DMS153 treated with DMSO at 0.1 percent for 48 hours (cell line): ENCODE measurements around the gene TMEM63B.
A peak's percentile ranks its signal among the peaks of the same experiment; 100 is the strongest.
"Not testable (repeated sequence)": the region's sequence is repeated elsewhere in the genome, so short reads cannot be mapped to it uniquely, and the experiment has no call there.

Experiments
- DNase-seq: peaks from one replicate; lab custom pipeline; 2025; ENCODE audit not compliant: unreplicated experiment; lab: John Stamatoyannopoulos, UW

The TMEM63B gene

DNA sequence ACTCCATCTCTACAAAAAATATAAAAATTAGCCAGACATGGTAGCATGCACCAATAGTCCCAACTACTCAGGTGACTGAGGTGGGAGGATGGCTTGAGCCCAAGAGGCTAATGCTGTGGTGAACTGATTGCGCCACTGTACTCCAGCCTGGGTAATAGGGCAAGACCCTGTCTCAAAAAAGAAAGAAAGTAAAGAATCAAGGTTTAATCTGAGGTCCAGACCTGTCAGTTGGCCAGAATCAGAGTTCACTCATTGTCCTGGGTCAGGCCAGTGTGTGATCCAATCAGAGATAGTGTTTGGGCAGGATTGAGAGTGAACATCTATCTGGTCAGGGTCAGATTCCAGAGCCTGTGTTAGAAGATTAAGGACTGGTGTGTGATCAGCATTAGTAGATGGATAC lies 15.5 kb downstream of the TMEM63B start:
- DNase-seq: no peak

DNA sequence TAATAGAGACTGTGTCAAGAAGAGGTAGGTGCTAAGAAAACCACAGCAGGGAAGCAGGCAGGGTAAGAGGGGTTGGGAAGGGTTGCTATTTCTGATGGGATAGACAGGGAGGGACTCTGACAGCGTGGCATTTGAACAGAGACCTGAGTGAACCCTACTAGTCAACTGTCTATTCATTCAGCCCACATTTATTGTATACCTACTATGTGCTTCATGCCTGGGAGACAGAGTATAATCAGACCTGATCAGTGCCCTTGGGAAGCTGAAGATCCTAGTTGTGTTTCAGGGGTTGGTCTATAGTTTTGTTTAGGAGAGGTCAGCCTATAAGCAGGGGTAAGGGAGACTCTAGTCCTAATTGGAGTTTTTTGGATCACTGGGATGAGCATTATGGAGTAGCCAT lies 16.4 kb downstream of the TMEM63B start:
- no peak for DNase-seq

DNA sequence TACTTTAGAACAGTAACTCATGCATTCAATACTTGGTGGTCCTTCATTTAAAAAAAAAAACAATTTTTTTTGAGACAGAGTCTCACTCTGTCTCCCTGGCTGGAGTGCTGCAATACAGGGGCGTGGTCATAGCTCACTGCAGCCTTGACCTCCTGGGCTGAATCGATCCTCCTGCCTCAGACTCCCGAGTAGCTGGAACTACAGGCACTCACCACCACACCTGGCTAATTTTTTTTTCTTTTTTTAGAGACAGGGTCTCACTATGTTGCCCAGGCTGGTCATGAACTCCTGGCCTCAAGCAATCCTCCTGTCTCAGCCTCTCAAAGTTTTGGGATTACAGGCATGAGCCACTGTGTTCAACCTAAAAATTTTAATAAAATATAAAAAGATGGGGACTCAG lies 17.2 kb downstream of the TMEM63B start:
- not testable (repeated sequence) for DNase-seq

DNA sequence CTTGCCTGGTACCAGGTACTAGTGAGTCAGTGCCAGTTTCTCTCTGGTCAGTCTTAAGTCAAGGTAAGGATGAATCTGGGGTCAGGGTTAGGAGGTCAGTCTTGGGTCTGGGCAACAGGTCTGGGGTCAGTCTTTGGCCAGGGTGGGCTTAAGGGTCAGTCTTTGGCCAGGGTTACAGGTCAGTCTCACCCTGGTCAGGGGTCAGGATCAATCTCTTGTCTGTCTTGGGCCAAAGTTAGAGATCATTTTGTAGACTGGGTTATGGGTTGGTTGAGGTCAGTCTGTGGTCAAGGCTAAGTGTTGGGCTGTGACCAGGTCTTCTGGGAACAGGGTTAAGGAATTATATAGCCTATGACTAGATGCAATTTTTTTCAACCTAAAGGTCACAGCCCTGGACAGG lies 18.5 kb downstream of the TMEM63B start:
- no peak for DNase-seq

DNA sequence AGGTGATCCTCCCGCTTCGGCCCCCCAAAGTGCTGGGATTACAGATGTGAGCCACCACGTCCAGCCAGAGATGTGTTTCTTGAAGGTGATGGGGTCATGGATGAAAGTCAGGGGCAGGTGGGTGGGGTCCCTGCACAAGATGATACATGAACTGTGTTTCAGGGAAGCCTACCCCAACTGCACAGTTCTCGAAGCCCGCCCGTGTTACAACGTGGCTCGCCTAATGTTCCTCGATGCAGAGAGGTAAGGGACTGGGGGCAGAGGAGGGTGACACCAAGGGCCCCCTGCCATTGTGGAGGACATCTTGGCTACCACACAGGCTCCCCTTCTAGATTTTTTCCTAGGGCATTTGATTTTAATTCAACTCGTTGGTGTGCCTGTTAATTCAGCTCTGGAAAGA lies 19.3 kb downstream of the TMEM63B start:
- no peak for DNase-seq

DNA sequence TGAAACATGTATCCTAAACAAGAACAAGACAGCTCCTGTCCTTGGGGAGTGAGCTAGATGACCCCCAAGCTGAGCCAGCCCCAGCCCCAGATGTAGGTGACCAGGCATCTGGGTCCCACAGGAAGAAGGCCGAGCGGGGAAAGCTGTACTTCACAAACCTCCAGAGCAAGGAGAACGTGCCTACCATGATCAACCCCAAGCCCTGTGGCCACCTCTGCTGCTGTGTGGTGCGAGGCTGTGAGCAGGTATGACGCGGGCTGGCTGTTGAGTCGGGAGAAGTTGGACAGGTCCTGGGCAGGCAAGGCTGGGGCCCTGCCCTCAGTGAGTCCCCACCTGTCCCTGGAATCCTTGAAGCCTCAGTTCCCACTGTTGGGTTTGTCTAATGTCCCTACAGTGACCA lies 19.9 kb downstream of the TMEM63B start:
- DNase-seq: no peak

DNA sequence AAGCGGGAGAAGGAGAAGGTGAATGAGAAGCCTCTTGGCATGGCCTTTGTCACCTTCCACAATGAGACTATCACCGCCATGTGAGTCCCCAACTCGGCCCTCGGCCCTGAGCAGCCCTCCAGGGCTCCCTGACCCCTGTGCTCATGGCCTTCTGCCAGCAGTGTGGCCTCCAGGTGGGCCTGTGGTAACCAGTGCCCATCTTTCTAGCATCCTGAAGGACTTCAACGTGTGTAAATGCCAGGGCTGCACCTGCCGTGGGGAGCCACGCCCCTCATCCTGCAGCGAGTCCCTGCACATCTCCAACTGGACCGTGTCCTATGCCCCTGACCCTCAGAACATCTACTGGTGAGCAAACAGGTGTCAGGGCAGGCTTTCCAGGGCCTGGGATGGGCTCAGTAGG lies 21.0 kb downstream of the TMEM63B start:
- DNase-seq: no peak

DNA sequence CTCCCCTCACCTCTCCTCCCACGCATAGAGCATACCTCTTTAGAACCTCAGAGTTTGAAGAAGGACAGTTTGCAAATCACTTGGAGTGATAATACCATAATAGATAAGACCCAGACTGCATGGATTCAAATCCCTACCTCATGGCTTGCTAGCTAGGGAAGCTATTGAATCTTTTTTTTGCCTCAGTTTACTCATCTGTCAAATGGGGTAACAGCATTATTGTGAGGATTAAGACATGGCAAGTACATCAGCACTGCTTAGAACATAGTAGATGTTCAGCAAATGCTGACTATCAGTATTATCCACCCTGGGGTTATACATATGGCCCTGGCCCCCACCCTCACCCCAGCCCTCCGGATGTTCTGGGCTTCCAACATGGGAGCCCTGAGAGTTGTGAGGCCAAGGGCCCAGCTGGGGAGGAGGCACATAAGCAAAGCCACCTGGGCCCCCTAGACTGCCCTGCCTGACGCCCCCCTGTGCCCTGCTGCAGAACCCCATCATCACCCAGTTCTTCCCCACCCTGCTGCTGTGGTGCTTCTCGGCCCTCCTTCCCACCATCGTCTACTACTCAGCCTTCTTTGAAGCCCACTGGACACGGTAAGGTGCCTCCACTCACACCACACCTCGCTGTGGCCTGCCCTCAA lies 22.1 kb downstream of the TMEM63B start:
- DNase-seq: no peak

DNA sequence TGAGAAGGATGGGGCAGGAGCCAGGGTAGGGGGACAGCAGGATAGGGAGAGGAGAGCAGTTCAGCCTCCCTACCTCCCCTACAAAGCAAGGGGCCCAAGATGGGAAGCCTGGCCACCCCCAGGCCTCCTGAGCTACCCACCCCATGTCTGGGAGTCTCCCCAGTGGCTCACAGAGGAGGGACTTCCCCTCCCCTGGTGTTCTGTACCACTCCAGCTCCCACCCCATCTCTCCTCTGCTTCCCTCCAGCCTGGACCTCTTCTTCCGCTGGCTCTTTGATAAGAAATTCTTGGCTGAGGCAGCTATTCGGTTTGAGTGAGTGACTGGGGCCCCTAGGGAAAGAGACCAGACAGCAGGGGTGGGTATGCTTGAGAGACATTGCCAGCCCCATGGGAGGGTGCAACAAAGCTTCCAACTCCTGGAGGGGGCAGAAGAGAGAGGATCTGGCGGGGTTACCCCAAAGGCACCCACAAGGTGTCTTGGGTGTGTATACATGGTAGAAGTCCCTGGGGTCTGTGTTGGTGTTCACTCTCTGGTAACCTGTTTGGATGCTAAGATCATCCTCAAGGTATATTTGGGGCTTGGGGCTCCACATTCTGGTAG lies 23.1 kb downstream of the TMEM63B start:
- no peak for DNase-seq

DNA sequence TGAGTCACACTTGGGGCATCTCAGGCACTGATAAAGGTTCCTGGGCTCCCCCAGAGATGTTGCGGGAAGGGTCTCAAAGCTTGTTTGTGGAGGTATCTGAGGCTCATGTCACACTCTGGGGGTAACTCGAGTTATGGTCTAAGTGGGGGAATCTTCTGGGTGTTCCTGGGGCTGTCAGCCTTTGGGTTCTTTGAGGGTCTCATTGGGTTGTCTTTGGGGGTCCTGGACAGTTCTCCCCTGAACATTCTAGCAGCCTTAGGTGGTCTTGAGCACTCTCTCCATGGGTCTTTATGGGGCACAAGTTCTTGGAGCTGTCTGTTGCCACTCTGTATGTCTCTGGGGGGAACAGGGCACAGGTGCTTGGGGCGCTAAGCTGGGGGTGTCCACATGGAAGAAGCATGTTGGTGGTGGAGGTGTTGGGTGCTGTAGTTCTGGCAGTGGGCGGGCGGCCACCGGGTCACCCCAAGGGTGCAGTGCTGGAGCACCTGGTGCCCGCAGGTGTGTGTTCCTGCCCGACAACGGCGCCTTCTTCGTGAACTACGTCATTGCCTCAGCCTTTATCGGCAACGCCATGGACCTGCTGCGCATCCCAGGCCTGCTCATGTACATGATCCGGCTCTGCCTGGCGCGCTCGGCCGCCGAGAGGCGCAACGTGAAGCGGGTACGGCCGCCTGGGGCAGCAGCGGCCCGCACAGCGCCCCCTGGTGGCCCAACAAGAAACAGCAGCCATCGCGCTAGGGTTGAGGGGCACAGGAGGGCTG lies 24.2 kb downstream of the TMEM63B start:
- DNase-seq: peak; percentile 21

DNA sequence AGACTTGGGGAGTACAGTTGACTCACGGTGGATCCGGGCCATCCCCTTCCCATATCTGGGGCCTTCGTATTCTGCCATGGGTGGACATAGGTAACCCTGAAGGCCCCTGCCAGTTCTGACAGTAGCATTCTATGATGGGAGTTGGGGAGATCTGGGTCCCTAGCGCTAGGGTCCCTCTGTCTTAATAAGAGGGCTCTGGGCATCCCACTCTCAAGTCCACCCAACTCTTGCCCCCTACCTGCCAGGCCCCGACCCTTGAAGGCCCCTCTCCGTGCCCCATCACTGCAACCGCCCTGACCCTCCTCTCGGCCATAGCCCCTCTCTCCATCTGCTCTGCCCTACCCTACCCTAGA lies 24.7 kb downstream of the TMEM63B start:
- no peak for DNase-seq

DNA sequence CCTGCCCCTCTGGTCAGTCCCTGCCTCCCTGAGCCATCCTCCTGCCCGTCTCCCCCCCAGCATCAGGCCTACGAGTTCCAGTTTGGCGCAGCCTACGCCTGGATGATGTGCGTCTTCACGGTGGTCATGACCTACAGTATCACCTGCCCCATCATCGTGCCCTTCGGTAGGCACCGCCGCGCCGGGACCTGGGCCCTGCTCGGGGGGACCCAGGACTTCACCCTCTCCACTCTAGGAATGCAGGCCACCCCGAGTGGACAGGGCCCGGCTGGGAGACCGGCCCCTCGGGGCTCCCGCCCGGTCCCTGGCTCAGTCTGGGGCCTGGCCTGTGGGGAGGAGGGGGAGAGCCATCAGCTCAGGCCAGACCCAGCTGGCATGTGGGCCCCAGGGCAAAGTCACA lies 25.2 kb downstream of the TMEM63B start:
- DNase-seq: no peak

DNA sequence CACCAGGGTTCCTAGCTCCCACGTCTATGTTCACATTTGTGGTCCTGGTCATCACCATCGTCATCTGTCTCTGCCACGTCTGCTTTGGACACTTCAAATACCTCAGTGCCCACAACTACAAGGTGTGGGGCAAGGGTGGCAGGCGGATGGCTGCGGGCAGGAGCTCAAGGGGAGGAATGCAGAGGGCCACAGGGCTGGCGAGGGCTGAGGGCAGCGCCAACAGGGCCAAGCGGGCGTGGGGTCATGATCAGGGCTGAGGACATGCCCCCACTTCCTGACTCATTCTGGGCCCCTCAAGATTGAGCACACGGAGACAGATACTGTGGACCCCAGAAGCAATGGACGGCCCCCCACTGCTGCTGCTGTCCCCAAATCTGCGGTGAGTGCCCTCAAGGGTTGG lies 26.7 kb downstream of the TMEM63B start:
- no peak for DNase-seq

DNA sequence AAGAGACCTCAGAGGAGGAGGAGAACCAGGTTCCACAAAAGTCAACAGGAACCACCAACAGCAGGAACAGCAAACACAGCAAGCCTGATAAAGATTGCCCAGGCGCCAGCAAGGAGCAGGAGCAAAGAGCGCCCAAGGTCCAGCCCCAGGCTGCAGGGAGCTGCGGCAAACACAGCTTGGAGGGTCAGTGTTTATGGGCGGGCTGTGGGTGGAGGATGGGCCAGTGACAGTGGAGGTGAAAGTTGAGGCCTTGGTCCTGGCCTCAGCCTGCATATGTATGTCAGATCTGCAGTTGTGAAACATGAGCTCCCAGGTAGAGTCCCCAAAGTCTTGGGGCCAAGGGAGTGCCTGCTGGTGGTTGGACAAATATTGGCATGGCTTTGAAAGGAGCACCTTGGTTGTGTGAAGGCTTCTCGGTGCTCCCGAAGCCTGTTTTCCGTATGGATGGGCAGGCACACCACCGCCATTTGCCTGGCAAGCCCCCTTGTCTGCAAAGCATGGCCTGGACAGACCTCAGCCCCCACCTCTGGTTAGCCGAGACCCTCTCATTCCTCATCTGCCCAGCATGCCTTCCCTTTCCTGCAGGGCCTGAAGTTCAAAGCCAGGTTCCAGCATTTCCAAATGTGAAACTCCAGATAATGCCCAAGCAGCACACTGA lies 29.3 kb downstream of the TMEM63B start:
- DNase-seq: no peak

DNA sequence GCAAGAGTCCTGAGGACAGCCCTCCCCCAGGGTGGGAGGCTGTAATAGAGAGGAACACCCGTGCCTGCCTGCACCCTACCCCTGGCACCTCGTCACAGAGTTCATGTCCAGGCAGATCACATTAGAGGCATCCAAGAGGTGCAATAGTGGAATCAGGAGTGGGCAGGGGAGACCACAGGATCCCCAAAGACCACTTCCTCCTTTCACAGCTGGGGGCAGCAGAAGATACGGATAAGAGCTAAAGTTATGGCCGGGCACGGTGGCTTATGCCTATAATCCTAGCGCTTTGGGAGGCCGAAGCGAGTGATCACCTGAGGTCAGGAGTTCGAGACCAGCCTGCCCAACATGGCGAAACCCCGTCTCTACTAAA lies 29.8 kb downstream of the TMEM63B start:
- no peak for DNase-seq

DNA sequence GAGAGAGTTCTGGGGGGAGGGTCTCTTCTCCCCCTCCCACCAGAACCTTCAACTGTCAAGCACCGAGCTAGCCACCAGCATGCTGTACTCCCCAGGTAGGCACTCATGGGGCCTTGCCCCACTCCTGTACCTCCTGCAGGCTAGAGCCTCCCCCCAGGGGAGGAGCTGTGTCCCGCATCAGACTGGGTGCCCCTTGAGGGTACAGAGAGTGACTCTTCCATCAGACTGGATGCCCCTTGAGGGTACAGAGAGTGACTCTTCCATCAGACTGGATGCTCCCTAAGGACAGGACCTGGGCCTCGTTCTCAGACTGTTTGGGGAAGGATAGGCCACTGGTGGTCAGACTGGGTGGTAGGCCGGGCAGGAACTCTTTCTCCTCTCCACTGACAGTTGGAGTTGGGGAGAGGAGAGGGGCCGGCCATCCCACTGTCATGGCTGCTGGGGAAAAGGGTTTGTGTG lies 31.4 kb downstream of the TMEM63B start, which contains the start of gene CAPN11:
TSS of gene CAPN11 (plus strand) at position 51 of the 459 bp plus-strand sequence. CDS start at position 80, 29 bp downstream.
- no peak for DNase-seq

DNA sequence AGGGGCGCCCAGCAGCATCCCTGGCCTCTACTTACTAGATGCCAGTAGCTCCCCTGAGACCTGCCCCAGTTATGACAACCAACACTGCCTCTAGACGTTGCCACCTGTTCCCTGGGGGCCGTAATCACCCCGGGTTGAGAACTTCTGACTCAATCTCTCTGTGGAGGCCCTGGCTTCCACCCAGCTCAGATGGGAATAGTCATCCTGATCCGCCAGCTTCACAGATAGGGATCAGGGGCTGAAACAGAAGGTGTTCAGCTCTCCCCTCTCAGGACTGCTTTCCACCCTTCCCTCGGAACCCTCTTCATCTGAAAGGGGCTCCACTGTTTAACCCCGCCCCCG lies 34.6 kb downstream of the TMEM63B start:
- no peak for DNase-seq

DNA sequence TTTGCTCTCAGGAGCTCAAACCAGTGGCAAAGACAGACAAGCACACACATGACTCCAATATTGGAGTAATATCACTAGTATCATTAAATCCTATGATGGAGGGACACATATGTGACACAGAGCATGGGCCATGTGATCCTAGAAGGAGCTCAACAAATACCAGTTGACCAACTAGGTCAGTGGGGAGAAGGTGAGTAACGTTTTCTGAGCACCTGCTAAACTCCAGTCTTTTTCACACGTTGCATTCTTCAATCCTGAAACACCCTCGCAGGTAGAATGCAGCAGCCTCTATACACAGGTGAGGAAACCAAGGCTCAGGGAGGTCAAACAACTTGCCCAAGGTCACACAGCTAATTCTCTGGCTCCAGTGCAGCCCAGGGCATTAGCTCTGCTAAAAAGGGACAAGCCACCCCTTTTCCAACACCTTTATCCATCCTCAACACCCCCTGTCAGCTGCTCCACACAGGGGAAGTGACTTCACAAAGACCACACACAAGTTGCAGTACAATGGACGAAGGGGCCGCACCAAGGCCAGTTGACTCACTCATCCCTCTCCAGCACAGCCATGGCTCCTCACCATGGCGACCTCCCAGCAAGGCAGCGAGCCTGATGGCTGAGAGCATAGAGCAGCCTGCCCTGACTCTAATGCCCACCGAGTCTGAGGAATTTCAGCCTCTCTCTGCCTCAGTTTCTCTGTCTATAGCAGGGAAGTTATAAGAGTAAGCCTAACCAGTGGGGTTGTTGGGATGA lies 35.7 kb downstream of the TMEM63B start:
- DNase-seq: no peak

DNA sequence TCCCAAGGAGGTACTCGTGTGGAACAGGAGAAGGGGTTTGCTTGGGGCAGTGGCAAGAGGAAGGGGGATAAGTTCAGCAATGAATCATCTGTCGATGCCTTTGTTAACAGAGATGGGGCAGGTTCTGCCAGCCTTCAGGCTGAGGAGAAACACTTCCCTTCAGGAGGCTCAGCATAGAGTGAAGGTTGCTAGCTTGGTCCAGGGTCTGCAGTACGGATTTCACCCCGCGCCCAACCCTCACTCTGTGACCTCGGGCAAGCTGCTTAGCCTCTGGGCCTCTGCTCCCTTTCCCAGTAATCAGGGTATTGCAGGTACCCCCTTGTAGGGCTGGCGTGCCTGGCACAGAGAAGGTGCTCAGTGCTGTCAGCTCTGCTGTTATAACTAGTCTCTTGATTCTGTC lies 38.8 kb downstream of the TMEM63B start:
- DNase-seq: no peak

DNA sequence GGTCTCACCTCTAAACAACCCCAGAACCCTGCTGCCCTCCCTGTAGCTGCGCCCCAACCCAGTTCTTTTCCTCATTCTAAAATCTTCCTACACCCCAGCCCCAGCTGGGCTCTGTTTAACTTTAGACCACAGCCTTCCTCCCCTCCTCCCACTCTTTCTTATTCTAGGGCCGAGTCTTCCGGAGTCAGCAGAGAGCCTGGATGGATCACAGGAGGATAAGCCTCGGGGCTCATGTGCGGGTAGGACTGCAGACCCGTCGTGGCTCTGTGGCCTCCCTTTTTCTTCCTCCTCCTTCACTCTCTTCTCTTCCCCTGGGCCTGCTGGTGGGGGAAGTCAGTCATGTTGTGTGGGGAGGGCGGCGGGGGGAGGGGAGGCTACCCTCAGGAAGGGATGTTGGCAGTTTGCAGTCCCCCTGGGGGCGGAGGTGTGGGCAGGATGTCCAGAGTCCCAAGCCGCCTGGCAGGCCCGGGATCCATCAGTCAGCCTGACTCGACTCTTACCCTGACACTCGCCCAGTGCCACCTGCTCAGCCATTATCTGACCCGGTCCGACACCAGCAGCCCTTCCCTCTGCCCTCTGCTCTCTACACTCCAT lies 39.3 kb downstream of the TMEM63B start:
- no peak for DNase-seq

DNA sequence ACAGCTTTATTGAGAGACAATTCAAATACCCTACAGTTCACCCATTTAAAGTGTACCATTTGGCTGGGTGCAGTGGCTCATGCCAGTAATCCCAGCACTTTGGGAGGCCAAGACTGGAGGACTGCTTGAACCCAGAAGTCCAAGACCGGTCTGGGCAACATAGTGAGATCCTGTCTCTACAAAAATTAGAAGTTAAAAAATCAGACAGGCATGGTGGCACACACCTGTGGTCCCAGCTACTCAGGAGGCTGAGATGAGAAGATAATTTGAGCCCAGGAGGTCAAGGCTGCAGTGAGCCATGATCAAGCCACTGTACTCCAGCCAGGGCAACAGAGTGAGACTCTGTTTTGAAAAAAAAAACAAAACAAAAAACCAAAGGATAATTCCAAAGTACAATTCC lies 40.2 kb downstream of the TMEM63B start:
- DNase-seq: no peak
